Epithelial cell of proximal tubule (primary cell): ENCODE data around the gene TBXA2R. TPM values are rescaled to one million over a fixed set of nuclear protein-coding genes. Genes with fewer than 3 reads are reported as not detected.

ENCODE experiments used
- DNase-seq: peaks from one replicate; pipeline ENCODE4 v3.0.0-alpha.2; 2011; ENCODE audit warnings: low read depth
- H3K4me3 ChIP-seq: 2 replicates; pipeline ENCODE4 v1.5.1; 2011; ENCODE audit warnings: low read depth, mild to moderate bottlenecking, low read length
- CTCF ChIP-seq: conservative IDR thresholded peaks from 2 replicates; pipeline ENCODE4 v1.5.1; 2012; ENCODE audit warnings: low read depth, mild to moderate bottlenecking, low read length
- total RNA-seq: library from RNA; depleted of rRNA; stranded (reverse); fragments of >200 nt; gene quantifications from 2 replicates; pipeline ENCODE4 v1.2.3, GENCODE V29; 2015

TBXA2R gene
- total RNA-seq, 1 donor from 2014 or later, result 0.17 TPM

GRCh38 chr19:3575949-3576673, 30.6 kb downstream of the TBXA2R start:
- no peak for TF ChIP-seq CTCF
- DNase-seq, result no peak
- H3K4me3 ChIP-seq, result no peak overlapping the region

- DNase-seq, result no peak
Observed at GRCh38 chr19:3575260-3575741, 31.4 kb downstream of the TBXA2R start.

DNA sequence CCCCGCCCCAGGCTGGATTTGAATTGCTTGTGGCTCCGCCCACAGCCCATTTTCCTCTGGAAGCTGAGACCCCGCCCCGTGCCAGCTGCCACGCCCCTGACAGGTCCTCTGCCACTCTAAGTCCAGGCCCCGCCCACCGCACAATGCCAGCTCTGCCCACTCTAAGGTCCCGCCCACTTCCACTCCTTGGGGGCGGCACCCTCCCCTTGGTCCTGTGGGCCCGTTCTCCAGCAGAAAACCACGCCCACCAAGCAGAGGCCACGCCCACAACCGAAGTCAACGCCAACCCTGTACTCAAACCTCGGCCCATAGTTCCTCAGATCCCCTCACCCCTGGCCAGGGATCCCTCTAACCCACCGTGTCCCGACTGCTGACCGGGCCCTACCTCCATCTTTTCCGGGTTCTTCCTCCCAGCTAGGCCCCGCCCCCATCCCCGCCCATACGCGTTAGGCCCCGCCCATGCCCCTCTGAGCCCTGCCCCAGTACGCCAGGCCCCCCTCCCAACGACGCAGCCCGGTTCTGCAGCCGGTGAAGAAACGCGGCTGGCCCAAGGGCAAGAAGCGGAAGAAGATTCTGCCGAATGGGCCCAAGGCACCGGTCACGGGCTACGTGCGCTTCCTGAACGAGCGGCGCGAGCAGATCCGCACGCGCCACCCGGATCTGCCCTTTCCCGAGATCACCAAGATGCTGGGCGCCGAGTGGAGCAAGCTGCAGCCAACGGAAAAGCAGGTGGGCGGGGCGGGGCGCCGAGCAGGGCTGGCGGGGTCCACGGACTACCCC, 32.6 kb downstream of the TBXA2R start:
- no peak for TF ChIP-seq CTCF
- peak; percentile 66 for DNase-seq

More at GRCh38 chr19:3575260-3575741, 31.4 kb downstream of the TBXA2R start:
- TF ChIP-seq CTCF, result peak; percentile 46
- H3K4me3 ChIP-seq, result no peak overlapping the region

DNA sequence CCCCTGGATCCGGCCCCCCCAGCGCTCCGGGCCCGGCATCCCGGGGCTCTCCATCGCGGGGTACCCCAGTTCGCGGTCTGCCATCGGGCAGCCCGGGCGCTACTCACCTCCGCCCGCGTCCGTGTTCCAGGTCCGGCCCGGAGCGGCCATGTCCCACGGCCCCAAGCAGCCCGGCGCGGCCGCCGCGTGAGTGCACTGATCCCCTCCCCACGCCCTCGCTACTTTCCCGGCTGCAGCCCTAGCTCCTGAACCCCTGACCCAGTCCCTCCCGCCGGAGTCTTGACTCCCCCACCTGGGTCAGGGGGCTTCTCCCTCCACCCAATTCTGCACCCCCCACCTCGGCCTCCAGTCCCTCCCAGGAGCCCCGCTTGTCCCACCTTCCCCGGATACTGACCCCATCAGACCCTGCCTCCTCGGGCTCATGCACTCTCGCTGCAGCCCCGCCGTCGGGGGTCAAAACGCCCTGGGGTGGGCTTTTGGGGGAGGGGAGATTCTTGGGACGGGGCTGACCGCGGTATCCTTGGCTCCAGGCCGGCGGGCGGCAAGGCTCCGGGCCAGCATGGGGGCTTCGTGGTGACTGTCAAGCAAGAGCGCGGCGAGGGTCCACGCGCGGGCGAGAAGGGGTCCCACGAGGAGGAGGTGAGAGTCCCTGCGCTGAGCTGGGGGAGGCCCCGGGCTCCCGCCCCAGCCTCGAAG, 33.4 kb downstream of the TBXA2R start:
- TF ChIP-seq CTCF, result no peak
- H3K4me3 ChIP-seq, result peak overlapping the region; percentile 96
- no peak for DNase-seq

More for the DNA sequence above, 32.6 kb downstream of the TBXA2R start:
- H3K4me3 ChIP-seq, result peak overlapping the region; percentile 96

DNA sequence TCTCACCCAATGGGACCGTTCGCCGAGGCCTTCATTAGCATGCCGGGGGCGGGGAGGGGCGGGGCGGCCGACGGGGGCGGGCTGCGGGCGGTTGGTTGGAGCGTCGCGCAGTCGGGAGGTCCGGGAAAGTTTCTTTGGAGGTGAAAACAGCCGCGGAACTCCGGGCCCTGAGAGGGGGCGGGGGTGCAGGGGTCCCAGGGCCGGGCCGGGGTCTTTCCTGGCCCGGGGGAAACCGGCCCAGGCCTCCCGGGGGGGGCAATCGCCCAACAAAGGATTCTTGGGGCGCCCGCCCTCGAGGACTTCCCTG, 33.9 kb downstream of the TBXA2R start, which contains the start of gene HMG20B:
Gene HMG20B, plus strand, starts transcription at position 90 of the 307 bp plus-strand sequence. CDS start 366 bp downstream, outside the sequence.
- H3K4me3 ChIP-seq, result peak within 1 kb of the TSS; percentile 96
- TF ChIP-seq CTCF, result no peak
- no peak for DNase-seq

GRCh38 chr19:3572132-3572854, 34.4 kb downstream of the TBXA2R start:
- peak; percentile 80 for DNase-seq
- H3K4me3 ChIP-seq, result peak overlapping the region; percentile 75
- no peak for TF ChIP-seq CTCF
